CD4-positive, alpha-beta T cell (primary cell): Measurements from ENCODE around the gene RASD2. TPM values are rescaled to one million over a fixed set of nuclear protein-coding genes. Genes with fewer than 3 reads are reported as not detected.

Experiments
- ATAC-seq: fragments of 200-7000 bp; cut with Tn5 transposase; one replicate; pipeline ENCODE4 v1.10.0; 2022; ENCODE audit warnings: mild to moderate bottlenecking; ENCODE audit not compliant: poor library complexity
- CTCF ChIA-PET: fragments of 350-600 bp; sonication (Branson Sonifier 250); formaldehyde crosslinking; loops from one replicate; lab custom pipeline; 2021; ENCODE audit warnings: antibody characterized with exemption, inconsistent platforms; lab: Charles Lee
- POLR2A ChIA-PET: fragments of 350-600 bp; sonication (Branson Sonifier 250); formaldehyde crosslinking; loops from one replicate; lab custom pipeline; 2021; ENCODE audit warnings: antibody characterized with exemption, inconsistent platforms; lab: Charles Lee
- DNase-seq, 14 experiments: peaks; one replicate each; pipeline ENCODE4 v3.0.0-alpha.2; 2013 to 2020; ENCODE audit warnings: mixed read lengths in 2 of 14
- H3K27ac ChIP-seq, 2 donors: one replicate each; pipeline versions ENCODE4 v1.5.1 to v1.7.0; 2013; ENCODE audit warnings: low read length in 2 of 2, low read depth in 1 of 2, mild to moderate bottlenecking in 1 of 2
- H3K27me3 ChIP-seq, 2 experiments: 1 replicate in 1 of 2; 2 replicates in 1 of 2; pipeline versions ENCODE4 v1.6.1 to v1.7.0; 2013; ENCODE audit warnings: low read length in 2 of 2, control low read depth in 1 of 2, mild to moderate bottlenecking in 1 of 2, moderate library complexity in 1 of 2; ENCODE audit not compliant: insufficient read depth in 2 of 2, control insufficient read depth in 1 of 2
- H3K36me3 ChIP-seq: one replicate; pipeline ENCODE4 v1.6.1; 2013; ENCODE audit warnings: low read length, control low read depth; ENCODE audit not compliant: insufficient read depth
- H3K4me1 ChIP-seq: one replicate; pipeline ENCODE4 v1.6.1; 2013; ENCODE audit warnings: low read length, control low read depth; ENCODE audit not compliant: insufficient read depth
- H3K4me3 ChIP-seq: one replicate; pipeline ENCODE4 v1.5.1; 2013; ENCODE audit warnings: mild to moderate bottlenecking, low read length, moderate library complexity
- H3K9me3 ChIP-seq, 2 experiments: 1 replicate in 1 of 2; 2 replicates in 1 of 2; pipeline versions ENCODE4 v1.6.1 to v1.7.0; 2013; ENCODE audit warnings: low read length in 2 of 2, mild to moderate bottlenecking in 2 of 2, control low read depth in 1 of 2, moderate library complexity in 1 of 2; ENCODE audit not compliant: control insufficient read depth in 1 of 2, insufficient read depth in 1 of 2
- H3K27ac Mint-ChIP-seq: one replicate; pipeline ENCODE4 v1.8.0; 2020; ENCODE audit warnings: mixed read lengths
- H3K27me3 Mint-ChIP-seq: one replicate; pipeline ENCODE4 v1.8.0; 2021; ENCODE audit warnings: mixed read lengths
- H3K36me3 Mint-ChIP-seq: one replicate; pipeline ENCODE4 v1.8.0; 2021; ENCODE audit warnings: low read depth, mixed read lengths
- H3K4me1 Mint-ChIP-seq: one replicate; pipeline ENCODE4 v1.8.0; 2021; ENCODE audit warnings: low read depth, mixed read lengths
- H3K4me3 Mint-ChIP-seq: one replicate; pipeline ENCODE4 v1.8.0; 2020; ENCODE audit warnings: mild to moderate bottlenecking, mixed read lengths
- H3K9me3 Mint-ChIP-seq: one replicate; pipeline ENCODE4 v1.8.0; 2020; ENCODE audit warnings: mixed read lengths
- intact Hi-C, 2 experiments: fragments of 100-400 bp; cut with DNase I in 1 of 2; cut with micrococcal nuclease in 1 of 2; formaldehyde crosslinking; loops; one replicate each; pipeline versions ENCODE4 v1.15.1 to v1.9.0; 2023 to 2025; cut with DNase I, micrococcal nuclease
- total RNA-seq, 174 experiments: library from RNA in 2 of 174; stranded (reverse) in 2 of 174; gene quantifications; one replicate each; pipeline ENCODE4 v1.2.3 and lab custom pipeline; 2021 to 2026
- TF ChIP-seq, protein P1 (sequence below): fragments of 200-600 bp; IDR thresholded peaks from one replicate; pipeline ENCODE4 v1.8.0; 2022; ENCODE audit warnings: antibody characterized with exemption, mild to moderate bottlenecking

Gene RASD2
- total RNA-seq, 2 experiments from 2014 or later, result 1.4 to 1.6 TPM

GRCh38 chr22:35533365-35534029 lies 7.1 kb upstream of the RASD2 start:
- no peaks in the 10 kb centered on the region for H3K36me3 Mint-ChIP-seq
- CTCF ChIA-PET, result no interaction called here
- Histone ChIP-seq H3K27me3 (no peaks in the 10 kb centered on the region), H3K4me1 (no peaks in the 10 kb centered on the region), H3K27ac (no peak overlapping the region), H3K4me3 (no peak overlapping the region), H3K9me3 (peaks cover 0 to 8% of the 10 kb centered on the region in 2 experiments), H3K36me3 (no peaks in the 10 kb centered on the region)
- H3K4me1 Mint-ChIP-seq, result no peaks in the 10 kb centered on the region
- TF ChIP-seq, protein P1, sequence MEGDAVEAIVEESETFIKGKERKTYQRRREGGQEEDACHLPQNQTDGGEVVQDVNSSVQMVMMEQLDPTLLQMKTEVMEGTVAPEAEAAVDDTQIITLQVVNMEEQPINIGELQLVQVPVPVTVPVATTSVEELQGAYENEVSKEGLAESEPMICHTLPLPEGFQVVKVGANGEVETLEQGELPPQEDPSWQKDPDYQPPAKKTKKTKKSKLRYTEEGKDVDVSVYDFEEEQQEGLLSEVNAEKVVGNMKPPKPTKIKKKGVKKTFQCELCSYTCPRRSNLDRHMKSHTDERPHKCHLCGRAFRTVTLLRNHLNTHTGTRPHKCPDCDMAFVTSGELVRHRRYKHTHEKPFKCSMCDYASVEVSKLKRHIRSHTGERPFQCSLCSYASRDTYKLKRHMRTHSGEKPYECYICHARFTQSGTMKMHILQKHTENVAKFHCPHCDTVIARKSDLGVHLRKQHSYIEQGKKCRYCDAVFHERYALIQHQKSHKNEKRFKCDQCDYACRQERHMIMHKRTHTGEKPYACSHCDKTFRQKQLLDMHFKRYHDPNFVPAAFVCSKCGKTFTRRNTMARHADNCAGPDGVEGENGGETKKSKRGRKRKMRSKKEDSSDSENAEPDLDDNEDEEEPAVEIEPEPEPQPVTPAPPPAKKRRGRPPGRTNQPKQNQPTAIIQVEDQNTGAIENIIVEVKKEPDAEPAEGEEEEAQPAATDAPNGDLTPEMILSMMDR, result no peak
- peaks cover 4% of the 10 kb centered on the region for H3K9me3 Mint-ChIP-seq
- POLR2A ChIA-PET, result no interaction called here
- peaks cover under 1% of the 10 kb centered on the region for H3K27me3 Mint-ChIP-seq
- no peak overlapping the region for H3K27ac Mint-ChIP-seq
- ATAC-seq (peak; percentile 29), DNase-seq (no peak)
- H3K4me3 Mint-ChIP-seq, result no peak overlapping the region
- intact Hi-C loops, result no loop called here

DNA sequence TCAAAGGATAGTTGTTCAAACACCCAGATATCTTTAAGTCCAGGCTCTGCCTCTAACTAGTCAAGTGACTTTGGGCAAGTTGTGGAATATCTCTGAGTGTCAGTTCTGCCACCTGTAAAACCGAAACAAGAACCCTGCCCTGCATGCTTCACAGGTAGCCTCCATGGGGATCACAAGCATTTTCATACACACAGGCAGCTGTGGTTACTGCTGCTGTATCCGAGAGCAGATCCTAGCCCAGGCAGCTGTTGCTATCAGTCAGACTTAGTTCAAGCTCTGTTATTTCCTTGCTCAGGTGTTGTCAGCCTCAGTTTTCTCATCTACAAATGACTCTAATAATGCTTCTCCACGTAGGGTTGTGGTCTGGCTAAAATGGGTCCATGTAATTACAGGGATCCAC lies 6.5 kb upstream of the RASD2 start:
- TF ChIP-seq, protein P1, result no peak
- no peaks in the 10 kb centered on the region for H3K36me3 ChIP-seq
- DNase-seq (no peak), ATAC-seq (no peak)
- H3K4me3 ChIP-seq, result no peak overlapping the region
- ChIA-PET POLR2A (no interaction called here), CTCF (no interaction called here)
- H3K4me1 ChIP-seq, result peaks cover under 1% of the 10 kb centered on the region
- H3K27ac Mint-ChIP-seq, result no peak overlapping the region
- no peak overlapping the region for H3K4me3 Mint-ChIP-seq
- H3K4me1 Mint-ChIP-seq, result no peaks in the 10 kb centered on the region
- peaks cover 6% of the 10 kb centered on the region for H3K27me3 Mint-ChIP-seq
- peaks cover 4% of the 10 kb centered on the region for H3K9me3 Mint-ChIP-seq
- no peaks in the 10 kb centered on the region for H3K36me3 Mint-ChIP-seq
- intact Hi-C loops, result no loop called here
- H3K27ac ChIP-seq, result no peak overlapping the region
- peaks cover 0 to 8% of the 10 kb centered on the region in 2 experiments for H3K9me3 ChIP-seq
- H3K27me3 ChIP-seq, result no peaks in the 10 kb centered on the region

DNA sequence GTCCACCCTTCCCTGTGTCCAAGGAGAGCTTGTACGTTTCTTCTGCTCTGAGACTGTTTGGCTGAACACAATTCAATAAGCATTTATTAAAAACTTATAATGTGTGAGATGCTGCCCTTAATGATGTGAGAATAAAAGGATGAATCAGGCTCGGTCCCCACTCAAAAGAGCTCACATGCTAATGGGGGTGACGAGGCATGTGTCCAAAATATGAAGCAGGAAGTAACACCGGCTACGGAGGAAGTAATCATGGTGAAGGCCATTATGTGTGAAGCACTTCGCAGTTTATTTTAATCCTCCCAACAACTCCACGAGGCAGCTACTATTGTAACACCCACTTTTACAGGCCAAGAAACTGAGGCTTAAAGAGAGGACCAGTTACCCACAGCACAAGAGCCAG lies 3.4 kb upstream of the RASD2 start:
- peak overlapping the region; percentile 13 for H3K4me3 Mint-ChIP-seq
- DNase-seq, result no peak
- peaks cover 21% of the 10 kb centered on the region for H3K27me3 Mint-ChIP-seq
- TF ChIP-seq, protein P1, result no peak
- no peaks in the 10 kb centered on the region for H3K9me3 Mint-ChIP-seq
- Histone ChIP-seq H3K27me3 (peaks cover 11 to 14% of the 10 kb centered on the region in 2 experiments), H3K4me1 (peaks cover 24% of the 10 kb centered on the region), H3K4me3 (no peak overlapping the region), H3K36me3 (no peaks in the 10 kb centered on the region), H3K27ac (no peak overlapping the region), H3K9me3 (peaks cover 0 to 3% of the 10 kb centered on the region in 2 experiments)
- ChIA-PET CTCF (no interaction called here), POLR2A (no interaction called here)
- no peak overlapping the region for H3K27ac Mint-ChIP-seq
- intact Hi-C loops, result no loop called here
- H3K4me1 Mint-ChIP-seq, result peaks cover 5% of the 10 kb centered on the region
- ATAC-seq, result no peak
- no peaks in the 10 kb centered on the region for H3K36me3 Mint-ChIP-seq
